IMR-90 (cell line): ENCODE measurements around the gene RAB3C. TPM values are rescaled to one million over a fixed set of nuclear protein-coding genes. Genes with fewer than 3 reads are reported as not detected.

Experiments used
- ATAC-seq: fragments of 200-7000 bp; cut with Tn5 transposase; 2 replicates; pipeline ENCODE4 v1.9.1; 2020; ENCODE audit warnings: low read depth, mild to moderate bottlenecking, moderate library complexity
- BruUV-seq: library from RNA; stranded (reverse); fragments of 400-500 nt; replicated peaks from 2 replicates; lab custom pipeline; 2021; lab: Mats Ljungman, UMichigan
- CTCF ChIA-PET: fragments of 300-600 bp; formaldehyde crosslinking; extraction: SDS; loops from one replicate; lab custom pipeline; 2021; ENCODE audit warnings: antibody characterized with exemption; lab: Yijun Ruan, JAX
- POLR2A ChIA-PET: fragments of 300-600 bp; sonication (Branson Sonifier 250); formaldehyde crosslinking; loops from one replicate; lab custom pipeline; 2022; ENCODE audit warnings: antibody characterized with exemption; ENCODE audit not compliant: unreplicated experiment; lab: Charles Lee
- DNase-seq: peaks from one replicate; pipeline ENCODE4 v3.0.0; 2013
- H2AFZ ChIP-seq: replicated peaks from 2 replicates; pipeline ENCODE3; 2013; ENCODE audit warnings: low read length, mild to moderate bottlenecking; ENCODE audit not compliant: poor library complexity
- H2AK5ac ChIP-seq: 2 replicates; pipeline ENCODE4 v1.6.1; 2013; ENCODE audit warnings: low read depth, low read length, inconsistent platforms
- H2AK9ac ChIP-seq: replicated peaks from 2 replicates; pipeline ENCODE3; 2013; ENCODE audit warnings: mild to moderate bottlenecking, low read depth, low read length, moderate library complexity; ENCODE audit not compliant: poor library complexity
- H2BK120ac ChIP-seq: 2 replicates; pipeline ENCODE4 v1.6.1; 2013; ENCODE audit warnings: low read depth, low read length, inconsistent platforms
- H2BK15ac ChIP-seq: 3 replicates; pipeline ENCODE4 v1.6.1; 2013; ENCODE audit warnings: low read depth, low read length, inconsistent platforms
- H2BK20ac ChIP-seq: 2 replicates; pipeline ENCODE4 v1.6.1; 2013; ENCODE audit warnings: low read depth, mild to moderate bottlenecking, inconsistent platforms, low read length, moderate library complexity
- H2BK5ac ChIP-seq: 2 replicates; pipeline ENCODE4 v1.6.1; 2013; ENCODE audit warnings: mild to moderate bottlenecking, low read depth, low read length, inconsistent platforms; ENCODE audit not compliant: poor library complexity, severe bottlenecking
- H3K14ac ChIP-seq: replicated peaks from 2 replicates; pipeline ENCODE4 v1.6.1; 2013; ENCODE audit warnings: low read depth, low read length, inconsistent platforms
- H3K18ac ChIP-seq: 2 replicates; pipeline ENCODE4 v1.6.1; 2013; ENCODE audit warnings: low read depth, low read length, control low read depth
- H3K23ac ChIP-seq: 2 replicates; pipeline ENCODE4 v1.6.1; 2013; ENCODE audit warnings: low read depth, low read length, inconsistent platforms
- H3K27ac ChIP-seq: 2 replicates; pipeline ENCODE4 v1.5.1; 2013; ENCODE audit warnings: mild to moderate bottlenecking, control low read depth, low read length; ENCODE audit not compliant: insufficient read depth
- H3K27me3 ChIP-seq: 2 replicates; pipeline ENCODE4 v1.6.1; 2013; ENCODE audit warnings: low read length; ENCODE audit not compliant: control insufficient read depth, insufficient read depth
- H3K36me3 ChIP-seq: 2 replicates; pipeline ENCODE4 v1.6.1; 2013; ENCODE audit warnings: low read length, mixed read lengths; ENCODE audit not compliant: control insufficient read depth, insufficient read depth
- H3K4ac ChIP-seq: 2 replicates; pipeline ENCODE4 v1.6.1; 2013; ENCODE audit warnings: low read depth, low read length, inconsistent platforms
- H3K4me1 ChIP-seq: 2 replicates; pipeline ENCODE4 v1.6.1; 2013; ENCODE audit warnings: low read length, mixed read lengths; ENCODE audit not compliant: control insufficient read depth, insufficient read depth
- H3K4me2 ChIP-seq: 2 replicates; pipeline ENCODE4 v1.6.1; 2013; ENCODE audit warnings: low read depth, mild to moderate bottlenecking, control low read depth, low read length, moderate library complexity
- H3K4me3 ChIP-seq: 2 replicates; pipeline ENCODE4 v1.5.1; 2013; ENCODE audit warnings: low read depth, mild to moderate bottlenecking, control low read depth, low read length, moderate library complexity; ENCODE audit not compliant: insufficient read depth
- H3K56ac ChIP-seq: 2 replicates; pipeline ENCODE4 v1.6.1; 2013; ENCODE audit warnings: low read length, inconsistent platforms; ENCODE audit not compliant: insufficient read depth; ENCODE audit errors: extremely low read depth
- H3K79me1 ChIP-seq, 2 experiments: 2 replicates each; pipeline ENCODE4 v1.6.1; 2013; ENCODE audit warnings: low read length in 2 of 2, inconsistent platforms in 1 of 2, low read depth in 1 of 2
- H3K9ac ChIP-seq: 2 replicates; pipeline ENCODE4 v1.6.1; 2013; ENCODE audit warnings: low read depth, low read length, control low read depth
- H3K9me1 ChIP-seq: 2 replicates; pipeline ENCODE4 v1.6.1; 2013; ENCODE audit warnings: low read length, inconsistent platforms; ENCODE audit not compliant: insufficient read depth
- H3K9me3 ChIP-seq: 2 replicates; pipeline ENCODE4 v1.6.1; 2013; ENCODE audit warnings: low read length; ENCODE audit not compliant: control insufficient read depth, insufficient read depth
- H4K20me1 ChIP-seq: 2 replicates; pipeline ENCODE4 v1.6.1; 2013; ENCODE audit warnings: low read length, inconsistent platforms; ENCODE audit not compliant: insufficient read depth
- H4K5ac ChIP-seq: 2 replicates; pipeline ENCODE4 v1.6.1; 2013; ENCODE audit warnings: mild to moderate bottlenecking, low read depth, low read length, control low read depth
- H4K8ac ChIP-seq, 2 experiments: 2 replicates each; pipeline ENCODE4 v1.6.1; 2013; ENCODE audit warnings: low read depth in 2 of 2, low read length in 2 of 2, control low read depth in 1 of 2, inconsistent platforms in 1 of 2
- H4K91ac ChIP-seq: 2 replicates; pipeline ENCODE4 v1.6.1; 2013; ENCODE audit warnings: low read depth, low read length, inconsistent platforms; ENCODE audit not compliant: insufficient read depth
- BHLHE40 ChIP-seq: fragments of 150-350 bp; IDR thresholded peaks from 2 replicates; pipeline ENCODE4 v1.6.1; 2016; ENCODE audit warnings: mild to moderate bottlenecking, low read depth, low read length
- CEBPB ChIP-seq: IDR thresholded peaks from 2 replicates; pipeline ENCODE4 v1.6.1; 2012; ENCODE audit warnings: low read depth, low read length, improper control_type of control experiment
- CHD1 ChIP-seq: IDR thresholded peaks from 2 replicates; pipeline ENCODE4 v1.6.1; 2012; ENCODE audit warnings: low read depth, low read length, improper control_type of control experiment
- CTCF ChIP-seq: conservative IDR thresholded peaks from 2 replicates; pipeline ENCODE4 v1.5.1; 2012; ENCODE audit warnings: mild to moderate bottlenecking, low read depth, low read length, improper control_type of control experiment
- ELK1 ChIP-seq: fragments of 150-350 bp; IDR thresholded peaks from 2 replicates; pipeline ENCODE4 v1.6.1; 2016; ENCODE audit warnings: low read depth, mild to moderate bottlenecking, low read length, moderate library complexity, borderline replicate concordance
- FOS ChIP-seq: fragments of 150-350 bp; IDR thresholded peaks from 2 replicates; pipeline ENCODE4 v1.6.1; 2016; ENCODE audit warnings: low read depth, low read length
- MAFK ChIP-seq: IDR thresholded peaks from 2 replicates; pipeline ENCODE4 v1.6.1; 2012; ENCODE audit warnings: low read depth, low read length, improper control_type of control experiment
- MAZ ChIP-seq: IDR thresholded peaks from 2 replicates; pipeline ENCODE4 v1.6.1; 2012; ENCODE audit warnings: low read depth, mild to moderate bottlenecking, low read length, improper control_type of control experiment, moderate library complexity, borderline replicate concordance
- MXI1 ChIP-seq: IDR thresholded peaks from 2 replicates; pipeline ENCODE4 v1.6.1; 2012; ENCODE audit warnings: low read depth, mild to moderate bottlenecking, low read length, moderate library complexity, borderline replicate concordance
- NFE2L2 ChIP-seq: fragments of 150-350 bp; IDR thresholded peaks from 2 replicates; pipeline ENCODE4 v1.6.1; 2016; ENCODE audit warnings: low read depth, mild to moderate bottlenecking, low read length
- POLR2A ChIP-seq: IDR thresholded peaks from 2 replicates; pipeline ENCODE4 v1.6.1; 2012; ENCODE audit warnings: mild to moderate bottlenecking, low read depth, low read length
- RAD21 ChIP-seq: IDR thresholded peaks from 2 replicates; pipeline ENCODE4 v1.6.1; 2012; ENCODE audit warnings: low read length, improper control_type of control experiment
- RCOR1 ChIP-seq: IDR thresholded peaks from 2 replicates; pipeline ENCODE4 v1.6.1; 2012; ENCODE audit warnings: mild to moderate bottlenecking, low read length, improper control_type of control experiment; ENCODE audit not compliant: insufficient replicate concordance
- RFX5 ChIP-seq: IDR thresholded peaks from 2 replicates; pipeline ENCODE4 v1.8.0; 2012; ENCODE audit warnings: low read depth, mild to moderate bottlenecking, low read length, moderate library complexity
- SMC3 ChIP-seq: fragments of 150-350 bp; IDR thresholded peaks from 2 replicates; pipeline ENCODE4 v1.6.1; 2016; ENCODE audit warnings: low read depth, mild to moderate bottlenecking, antibody characterized with exemption, low read length, moderate library complexity
- USF2 ChIP-seq: fragments of 150-350 bp; IDR thresholded peaks from 2 replicates; pipeline ENCODE4 v1.6.1; 2017; ENCODE audit warnings: mild to moderate bottlenecking, antibody characterized with exemption, low read length, low read depth
- WGBS, 2 experiments: methylation state at CpG; one replicate each; pipeline versions ENCODE4 v1.1.5 to v1.1.7; 2013; ENCODE audit warnings: missing lambda C conversion rate in 2 of 2; ENCODE audit not compliant: insufficient read length in 1 of 2; ENCODE audit errors: extremely low coverage in 2 of 2; 5-methylcytosine and 5-hydroxymethylcytosine counted together
- dilution Hi-C: fragments of 300-500 bp; cut with HindIII; formaldehyde crosslinking; loops from one replicate; pipeline ENCODE4 v1.14.3; 2018; ENCODE audit warnings: low sequenced_read_pairs; ENCODE audit not compliant: unreplicated experiment
- in situ Hi-C: fragments of 300-500 bp; cut with MboI; formaldehyde crosslinking; loops from 3 replicates; pipeline ENCODE4 v1.14.3; 2019; ENCODE audit warnings: low sequenced_read_pairs, inconsistent platforms, mixed read lengths
- intact Hi-C: fragments of 100-400 bp; cut with micrococcal nuclease; formaldehyde crosslinking; loops from 2 replicates; pipeline ENCODE4 v1.10.0; 2022
- polyA plus RNA-seq, 3 experiments: library from polyadenylated mRNA; depleted of rRNA; stranded (reverse); fragments of >200 nt; gene quantifications; 2 replicates each; pipeline ENCODE4 v1.2.3, GENCODE V29; 2012; ENCODE audit warnings: low replicate concordance in 1 of 3
- total RNA-seq: library from RNA; depleted of rRNA; stranded (reverse); fragments of >200 nt; gene quantifications from 2 replicates; pipeline ENCODE4 v1.2.3, GENCODE V29; 2012

Gene RAB3C
- total and polyA plus RNA-seq, 2 of the 4 experiments (the other 2 are of a cell fraction), result not detected

- Histone ChIP-seq H2AFZ (no peak overlapping the region), H4K8ac (no peak overlapping the region), H3K4ac (no peak overlapping the region), H2BK20ac (no peak overlapping the region), H3K18ac (no peak overlapping the region), H2BK15ac (no peak overlapping the region), H3K4me3 (no peak overlapping the region), H3K9ac (no peak overlapping the region), H3K36me3 (no peaks in the 10 kb centered on the region), H2BK120ac (no peak overlapping the region), H3K4me2 (no peak overlapping the region), H3K56ac (no peak overlapping the region), H3K4me1 (no peaks in the 10 kb centered on the region), H2AK5ac (no peak overlapping the region), H2AK9ac (no peak overlapping the region), H3K9me3 (no peaks in the 10 kb centered on the region), H3K23ac (no peak overlapping the region), H3K27ac (no peak overlapping the region), H3K79me1 (no peaks in the 10 kb centered on the region), H3K27me3 (no peaks in the 10 kb centered on the region), H4K91ac (no peak overlapping the region), H4K20me1 (no peaks in the 10 kb centered on the region), H3K14ac (no peak overlapping the region), H4K5ac (no peak overlapping the region), H2BK5ac (no peak overlapping the region), H3K9me1 (no peaks in the 10 kb centered on the region)
- POLR2A ChIA-PET, result no interaction called here
- WGBS, 2 experiments, result no CpG with 5 or more reads among the region's 2 CpGs
- dilution Hi-C loops, result no loop called here
- in situ Hi-C loops, result no loop called here
- intact Hi-C loops, result no loop called here
- no peak for ATAC-seq
- CTCF ChIA-PET, result no interaction called here
- DNase-seq, result no peak
- TF ChIP-seq NFE2L2, result no peak
- no peak for TF ChIP-seq RFX5
- TF ChIP-seq MAFK, result no peak
- TF ChIP-seq FOS, result no peak
- no peak for TF ChIP-seq BHLHE40
- no peak for TF ChIP-seq POLR2A
- TF ChIP-seq ELK1, result no peak
- no peak for TF ChIP-seq MXI1
- TF ChIP-seq USF2, result no peak
- TF ChIP-seq RCOR1, result no peak
- TF ChIP-seq CEBPB, result no peak
- TF ChIP-seq MAZ, result no peak
- no peak for TF ChIP-seq RAD21
- no peak for TF ChIP-seq CHD1
- no peak for TF ChIP-seq SMC3
- TF ChIP-seq CTCF, result no peak
- no TSS peak for BruUV-seq
These were observed 242.6 kb downstream of the RAB3C start for GRCh38 chr5:58825441-58825840.
